DND-41 (cell line): ENCODE measurements around the gene TIMMDC1.

Source experiments
- EZH2 ChIP-seq: IDR thresholded peaks from 3 replicates; pipeline ENCODE4 v1.6.1; 2012; ENCODE audit warnings: borderline replicate concordance, low read depth, mild to moderate bottlenecking, moderate library complexity, low read length, inconsistent platforms; ENCODE audit not compliant: severe bottlenecking
- TF ChIP-seq, protein P1 (sequence below): IDR thresholded peaks from 2 replicates; pipeline ENCODE4 v1.5.1; 2012; ENCODE audit warnings: borderline replicate concordance, low read length, moderate library complexity, mild to moderate bottlenecking; ENCODE audit not compliant: poor library complexity, severe bottlenecking; ENCODE audit errors: extremely low read depth

DNA sequence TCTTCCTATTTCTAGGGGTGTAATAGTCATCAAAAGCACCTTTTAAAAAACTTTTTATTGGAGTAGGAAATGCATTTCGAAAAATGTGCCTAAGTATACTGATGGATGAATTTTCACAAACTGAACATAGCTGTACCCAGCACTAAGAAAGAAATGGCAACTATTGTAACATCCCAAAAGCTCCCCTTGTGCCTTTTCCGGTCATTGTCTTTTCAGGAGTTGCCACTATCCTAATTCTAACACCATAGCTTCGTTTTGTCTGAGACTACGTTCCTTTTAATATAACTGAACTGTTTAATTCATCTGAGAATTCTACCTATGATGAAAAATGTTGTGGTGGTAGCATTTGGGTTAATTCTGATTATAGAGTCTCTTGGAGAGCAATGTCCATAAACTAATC is 1.9 kb downstream of the TIMMDC1 start:
- TF ChIP-seq, protein P1, sequence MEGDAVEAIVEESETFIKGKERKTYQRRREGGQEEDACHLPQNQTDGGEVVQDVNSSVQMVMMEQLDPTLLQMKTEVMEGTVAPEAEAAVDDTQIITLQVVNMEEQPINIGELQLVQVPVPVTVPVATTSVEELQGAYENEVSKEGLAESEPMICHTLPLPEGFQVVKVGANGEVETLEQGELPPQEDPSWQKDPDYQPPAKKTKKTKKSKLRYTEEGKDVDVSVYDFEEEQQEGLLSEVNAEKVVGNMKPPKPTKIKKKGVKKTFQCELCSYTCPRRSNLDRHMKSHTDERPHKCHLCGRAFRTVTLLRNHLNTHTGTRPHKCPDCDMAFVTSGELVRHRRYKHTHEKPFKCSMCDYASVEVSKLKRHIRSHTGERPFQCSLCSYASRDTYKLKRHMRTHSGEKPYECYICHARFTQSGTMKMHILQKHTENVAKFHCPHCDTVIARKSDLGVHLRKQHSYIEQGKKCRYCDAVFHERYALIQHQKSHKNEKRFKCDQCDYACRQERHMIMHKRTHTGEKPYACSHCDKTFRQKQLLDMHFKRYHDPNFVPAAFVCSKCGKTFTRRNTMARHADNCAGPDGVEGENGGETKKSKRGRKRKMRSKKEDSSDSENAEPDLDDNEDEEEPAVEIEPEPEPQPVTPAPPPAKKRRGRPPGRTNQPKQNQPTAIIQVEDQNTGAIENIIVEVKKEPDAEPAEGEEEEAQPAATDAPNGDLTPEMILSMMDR, result no peak
- no peak for TF ChIP-seq EZH2
